Testis (tissue), 3 donors: Measurements from ENCODE around the gene GAB2. TPM values are rescaled to one million over a fixed set of nuclear protein-coding genes. Genes with fewer than 3 reads are reported as not detected.

ENCODE experiments used
- DNase-seq: peaks from one replicate; pipeline ENCODE4 v3.0.0-alpha.2; 2019
- H3K27ac ChIP-seq, 2 donors: fragments of 200-600 bp; sonication (generic); one replicate each; pipeline ENCODE4 v1.5.1; 2019
- H3K27me3 ChIP-seq: fragments of 200-600 bp; sonication (generic); one replicate; pipeline ENCODE4 v1.5.1; 2019
- H3K36me3 ChIP-seq: fragments of 200-600 bp; sonication (generic); one replicate; pipeline ENCODE4 v1.5.1; 2017; ENCODE audit warnings: low read depth; ENCODE audit errors: missing control alignments
- H3K4me1 ChIP-seq: fragments of 200-600 bp; sonication (generic); one replicate; pipeline ENCODE4 v1.5.1; 2019
- H3K4me3 ChIP-seq, 2 donors: fragments of 200-600 bp; sonication (generic); one replicate each; pipeline ENCODE4 v1.5.1; 2017 to 2019
- H3K9me3 ChIP-seq: fragments of 200-600 bp; sonication (generic); one replicate; pipeline ENCODE4 v1.5.1; 2017
- POLR2A ChIP-seq: fragments of 450-650 bp; IDR thresholded peaks from one replicate; pipeline ENCODE4 v1.6.1; 2017; ENCODE audit warnings: antibody characterized with exemption, mild to moderate bottlenecking, moderate library complexity
- WGBS, 2 donors: methylation state at CpG; one replicate each; pipeline ENCODE4 v1.1.5; 2018; 5-methylcytosine and 5-hydroxymethylcytosine counted together
- intact Hi-C: fragments of 100-400 bp; cut with DNase I; formaldehyde crosslinking; loops from one replicate; pipeline ENCODE4 v1.15.1; 2023; ENCODE audit warnings: low total_unique reads
- polyA plus RNA-seq: library from polyadenylated mRNA; stranded (reverse); fragments of 350-450 nt; fragmentation: Illumina TruSeq; extraction: RNeasy Lipid Tissue Mini Kit (QIAGEN cat#74804); gene quantifications from one replicate; pipeline ENCODE4 v1.2.3, GENCODE V29; 2014; ENCODE audit warnings: low read depth, low replicate concordance; ENCODE audit not compliant: insufficient read depth
- total RNA-seq, 2 donors: library from RNA; depleted of rRNA; stranded (reverse); fragments of >200 nt; gene quantifications; one replicate each; pipeline ENCODE4 v1.2.3, GENCODE V29; 2016
- TF ChIP-seq, protein P1 (sequence below), 3 experiments: fragments of 450-650 bp in 2 of 3; fragments of 200-600 bp in 1 of 3; sonication (generic) in 1 of 3; IDR thresholded peaks; one replicate each; pipeline ENCODE4 v1.5.1; 2016 to 2019; ENCODE audit warnings: antibody characterized with exemption in 3 of 3, mild to moderate bottlenecking in 2 of 3, moderate library complexity in 1 of 3

GAB2 gene
- total and polyA plus RNA-seq, 3 donors from 2014 or later = 9.2 to 14.3 (median 10.9) TPM

DNA sequence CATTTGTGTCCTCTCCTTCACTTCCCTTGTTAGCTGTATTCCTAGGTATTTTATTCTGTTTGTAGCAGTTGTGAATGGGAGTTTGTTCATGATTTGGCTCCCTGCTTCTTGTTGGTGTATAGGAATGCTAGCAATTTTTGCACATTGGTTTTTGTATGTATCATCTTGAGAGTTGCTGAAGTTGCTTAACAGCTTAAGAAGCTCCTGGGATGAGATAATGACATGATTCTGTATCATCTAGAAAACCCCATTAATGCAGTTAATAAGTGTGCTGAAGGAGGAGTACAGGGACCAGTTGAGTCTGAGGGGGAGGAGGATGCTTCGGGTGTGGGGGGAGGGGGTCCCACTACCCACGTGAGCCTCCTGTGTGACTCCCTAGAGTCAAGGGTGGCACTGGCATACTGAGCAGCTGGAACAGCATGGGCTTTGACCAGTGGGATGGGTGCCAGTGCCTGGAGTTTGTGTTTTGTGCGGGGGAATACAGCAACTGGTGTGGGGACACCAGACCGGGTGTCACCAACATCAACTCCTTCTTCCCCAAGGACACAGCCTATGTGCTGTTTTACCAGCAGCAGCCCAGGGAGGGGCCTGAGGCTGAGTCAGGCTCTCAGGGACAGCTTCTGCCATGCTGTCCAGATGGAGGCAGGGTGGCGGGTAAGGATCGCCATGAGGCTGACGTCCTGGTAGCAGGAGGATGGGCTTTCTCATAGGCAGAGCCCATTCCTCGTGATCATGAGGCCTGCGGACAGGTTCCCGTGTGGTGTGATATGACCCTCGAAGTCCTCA, 204.8 kb downstream of the GAB2 start:
- Histone ChIP-seq H3K4me3 (no peak overlapping the region), H3K36me3 (peaks cover 5% of the 10 kb centered on the region), H3K4me1 (no peaks in the 10 kb centered on the region), H3K9me3 (no peaks in the 10 kb centered on the region), H3K27me3 (no peaks in the 10 kb centered on the region), H3K27ac (no peak overlapping the region)
- 84 to 86% methylated on average over 10 to 11 of the region's 11 CpGs for WGBS, 2 donors
- intact Hi-C loops = no loop called here
- no peak for TF ChIP-seq POLR2A
- TF ChIP-seq, protein P1, sequence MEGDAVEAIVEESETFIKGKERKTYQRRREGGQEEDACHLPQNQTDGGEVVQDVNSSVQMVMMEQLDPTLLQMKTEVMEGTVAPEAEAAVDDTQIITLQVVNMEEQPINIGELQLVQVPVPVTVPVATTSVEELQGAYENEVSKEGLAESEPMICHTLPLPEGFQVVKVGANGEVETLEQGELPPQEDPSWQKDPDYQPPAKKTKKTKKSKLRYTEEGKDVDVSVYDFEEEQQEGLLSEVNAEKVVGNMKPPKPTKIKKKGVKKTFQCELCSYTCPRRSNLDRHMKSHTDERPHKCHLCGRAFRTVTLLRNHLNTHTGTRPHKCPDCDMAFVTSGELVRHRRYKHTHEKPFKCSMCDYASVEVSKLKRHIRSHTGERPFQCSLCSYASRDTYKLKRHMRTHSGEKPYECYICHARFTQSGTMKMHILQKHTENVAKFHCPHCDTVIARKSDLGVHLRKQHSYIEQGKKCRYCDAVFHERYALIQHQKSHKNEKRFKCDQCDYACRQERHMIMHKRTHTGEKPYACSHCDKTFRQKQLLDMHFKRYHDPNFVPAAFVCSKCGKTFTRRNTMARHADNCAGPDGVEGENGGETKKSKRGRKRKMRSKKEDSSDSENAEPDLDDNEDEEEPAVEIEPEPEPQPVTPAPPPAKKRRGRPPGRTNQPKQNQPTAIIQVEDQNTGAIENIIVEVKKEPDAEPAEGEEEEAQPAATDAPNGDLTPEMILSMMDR (IDR thresholded peaks at IDR 0.05) = no peak
- no peak for DNase-seq

DNA sequence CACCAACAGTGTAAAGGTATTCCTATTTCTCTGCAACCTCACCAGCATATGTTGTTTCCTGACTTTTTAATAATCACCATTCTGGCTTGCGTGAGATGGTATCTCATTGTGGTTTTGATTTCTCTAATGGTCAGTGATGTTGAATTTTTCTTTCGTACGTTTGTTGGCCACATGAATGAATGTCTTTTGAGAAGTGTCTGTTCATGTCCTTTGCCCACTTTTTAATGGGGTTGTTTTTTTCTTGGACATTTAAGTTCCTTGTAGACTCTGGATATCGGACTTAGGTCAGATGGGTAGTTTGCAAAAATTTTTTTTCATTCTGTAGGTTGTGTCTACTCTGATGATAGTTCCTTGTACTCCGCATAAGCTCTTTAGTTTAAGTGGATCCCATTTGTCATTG, 206.1 kb downstream of the GAB2 start:
- Histone ChIP-seq H3K27ac (no peak overlapping the region), H3K9me3 (no peaks in the 10 kb centered on the region), H3K4me1 (no peaks in the 10 kb centered on the region), H3K36me3 (peaks cover 5% of the 10 kb centered on the region), H3K4me3 (no peak overlapping the region), H3K27me3 (no peaks in the 10 kb centered on the region)
- 92 to 95% methylated on average over 5 of the region's 5 CpGs for WGBS, 2 donors
- no peak for TF ChIP-seq POLR2A
- TF ChIP-seq, protein P1 (IDR thresholded peaks at IDR 0.05) = no peak
- intact Hi-C loops = no loop called here
- no peak for DNase-seq

DNA sequence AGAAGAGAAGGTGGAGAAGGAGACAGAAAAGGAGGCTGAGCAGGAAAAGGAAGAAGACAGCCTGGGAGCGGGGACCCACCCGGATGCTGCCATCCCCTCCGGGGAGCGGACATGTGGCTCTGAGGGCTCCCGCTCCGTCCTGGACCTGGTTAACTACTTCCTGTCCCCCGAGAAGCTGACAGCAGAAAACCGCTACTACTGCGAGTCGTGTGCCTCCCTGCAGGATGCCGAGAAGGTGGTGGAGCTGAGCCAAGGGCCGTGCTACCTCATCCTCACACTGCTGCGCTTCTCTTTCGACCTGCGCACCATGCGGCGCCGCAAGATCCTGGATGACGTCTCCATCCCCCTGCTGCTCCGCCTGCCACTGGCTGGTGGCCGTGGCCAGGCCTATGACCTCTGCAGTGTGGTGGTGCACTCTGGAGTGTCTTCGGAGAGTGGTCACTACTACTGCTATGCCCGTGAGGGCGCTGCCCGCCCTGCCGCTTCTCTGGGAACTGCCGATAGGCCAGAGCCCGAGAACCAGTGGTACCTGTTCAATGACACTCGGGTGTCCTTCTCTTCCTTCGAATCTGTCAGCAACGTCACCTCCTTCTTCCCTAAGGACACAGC, 207.5 kb downstream of the GAB2 start:
- no peaks in the 10 kb centered on the region for H3K4me1 ChIP-seq
- no peak overlapping the region for H3K27ac ChIP-seq
- H3K36me3 ChIP-seq = peaks cover 5% of the 10 kb centered on the region
- H3K4me3 ChIP-seq = no peak overlapping the region
- intact Hi-C loops = no loop called here
- 81 to 90% methylated on average over 19 to 29 of the region's 31 CpGs for WGBS, 2 donors
- TF ChIP-seq, protein P1 (IDR thresholded peaks at IDR 0.05) = no peak
- TF ChIP-seq POLR2A = no peak
- DNase-seq = no peak
- no peaks in the 10 kb centered on the region for H3K9me3 ChIP-seq
- no peaks in the 10 kb centered on the region for H3K27me3 ChIP-seq

DNA sequence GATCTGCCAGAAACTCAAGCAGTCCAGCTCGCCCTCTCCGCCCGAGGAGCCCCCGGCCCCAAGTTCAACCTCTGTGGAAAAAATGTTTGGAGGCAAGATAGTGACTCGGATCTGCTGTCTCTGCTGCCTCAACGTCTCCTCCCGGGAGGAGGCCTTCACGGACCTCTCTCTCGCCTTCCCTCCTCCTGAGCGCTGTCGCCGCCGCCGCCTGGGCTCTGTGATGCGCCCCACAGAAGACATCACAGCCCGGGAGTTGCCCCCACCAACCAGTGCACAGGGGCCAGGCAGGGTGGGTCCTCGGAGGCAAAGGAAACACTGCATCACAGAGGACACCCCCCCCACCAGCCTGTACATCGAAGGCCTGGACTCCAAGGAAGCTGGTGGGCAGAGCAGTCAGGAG, 208.1 kb downstream of the GAB2 start:
- DNase-seq = no peak
- intact Hi-C loops = no loop called here
- Histone ChIP-seq H3K4me3 (no peak overlapping the region), H3K27me3 (no peaks in the 10 kb centered on the region), H3K9me3 (no peaks in the 10 kb centered on the region), H3K4me1 (no peaks in the 10 kb centered on the region), H3K36me3 (peaks cover 5% of the 10 kb centered on the region), H3K27ac (no peak overlapping the region)
- 91 to 93% methylated on average over 9 to 18 of the region's 18 CpGs for WGBS, 2 donors
- TF ChIP-seq, protein P1 (IDR thresholded peaks at IDR 0.05) = no peak
- TF ChIP-seq POLR2A = no peak
